GM21526 (cell line): Measurements from ENCODE around the gene TFAP2A.

Source experiments
- ATAC-seq: cut with Tn5 transposase; IDR thresholded peaks from one replicate; pipeline ENCODE4 v1.9.1; 2021; ENCODE audit warnings: moderate library complexity; ENCODE audit not compliant: unreplicated experiment, low FRiP score

Gene TFAP2A

DNA sequence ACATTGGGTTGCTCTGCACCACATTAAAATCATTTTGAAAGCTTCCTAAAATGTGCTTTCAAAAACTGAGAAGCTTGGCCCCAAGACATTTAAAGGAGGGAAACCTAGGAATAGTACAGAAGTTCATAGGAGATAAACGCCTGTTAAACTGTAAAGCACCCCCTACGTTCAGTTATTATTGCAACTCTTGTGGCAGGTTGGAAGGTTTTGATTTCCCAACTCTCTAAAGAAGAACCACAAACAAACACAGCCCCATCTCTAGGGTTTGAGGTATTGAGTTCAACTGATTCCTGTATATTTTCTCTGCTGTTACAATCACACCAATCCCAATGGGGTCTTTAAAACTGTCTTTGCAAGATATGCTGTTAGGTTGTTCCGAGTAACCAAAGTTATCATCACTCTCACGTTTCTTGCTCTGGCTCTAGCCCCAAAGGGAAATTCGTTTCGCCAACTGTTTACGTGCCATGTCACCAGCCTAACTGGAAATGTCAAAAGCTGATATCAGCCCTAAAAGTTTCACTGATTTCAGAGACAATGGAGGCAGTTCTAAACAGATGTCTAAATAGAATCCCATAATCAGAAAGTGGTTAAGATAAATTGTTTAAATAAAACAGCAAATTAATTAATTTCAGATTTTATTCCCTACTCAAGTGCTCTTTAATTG lies 12.1 kb downstream of the TFAP2A start:
- no peak for ATAC-seq

DNA sequence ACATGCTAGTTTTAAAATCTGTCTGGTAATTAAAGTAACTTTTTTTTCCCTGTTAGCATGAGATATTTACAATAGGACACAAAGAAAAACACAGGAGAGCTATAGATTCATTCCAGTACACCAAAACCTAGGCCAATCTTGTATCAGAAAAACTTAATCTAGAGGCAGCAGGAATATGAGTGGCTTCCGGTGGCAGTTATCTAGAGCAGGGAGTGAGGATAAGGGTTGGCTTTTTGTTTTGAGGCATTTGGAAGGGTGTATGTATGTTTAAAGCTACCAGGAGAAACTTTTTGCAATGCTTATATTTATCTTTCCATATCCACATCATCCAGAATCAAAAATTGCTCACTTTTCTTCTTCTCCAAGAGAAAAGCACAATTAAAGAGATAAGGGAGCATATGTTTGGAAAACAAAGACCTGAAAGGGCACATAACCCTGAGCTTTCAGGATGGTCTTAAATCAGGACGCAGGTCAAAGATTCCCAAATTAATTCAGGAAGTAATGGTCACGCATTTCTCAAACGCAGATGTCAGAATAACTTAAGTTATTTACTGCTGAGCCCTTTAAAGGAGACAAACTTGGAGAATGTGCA lies 13.1 kb downstream of the TFAP2A start:
- ATAC-seq, result no peak

DNA sequence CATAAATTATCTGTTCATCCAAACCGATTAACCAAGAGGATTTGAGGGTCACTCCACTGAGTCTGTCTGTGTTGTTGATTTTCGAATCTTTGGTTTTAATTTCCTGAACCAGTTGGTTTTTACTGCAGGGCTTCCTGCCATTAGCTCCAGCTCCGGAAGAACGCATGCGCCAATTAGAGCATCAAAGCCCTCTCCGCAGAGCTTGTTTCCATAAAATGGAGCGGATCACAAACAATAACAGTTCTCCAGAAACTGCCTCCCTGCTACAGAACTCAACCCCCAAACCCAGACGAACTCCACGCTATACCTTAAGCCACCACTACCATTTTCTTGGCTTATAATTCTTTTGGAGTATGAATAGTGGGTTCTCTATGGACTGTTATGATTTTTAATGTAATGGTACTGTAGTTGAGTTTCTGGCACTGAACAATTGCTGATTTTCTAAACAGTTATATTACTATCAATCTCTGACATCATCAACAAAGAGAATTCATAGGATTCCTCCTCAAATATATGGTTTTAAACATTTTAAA lies 13.8 kb downstream of the TFAP2A start:
- ATAC-seq, result no peak

DNA sequence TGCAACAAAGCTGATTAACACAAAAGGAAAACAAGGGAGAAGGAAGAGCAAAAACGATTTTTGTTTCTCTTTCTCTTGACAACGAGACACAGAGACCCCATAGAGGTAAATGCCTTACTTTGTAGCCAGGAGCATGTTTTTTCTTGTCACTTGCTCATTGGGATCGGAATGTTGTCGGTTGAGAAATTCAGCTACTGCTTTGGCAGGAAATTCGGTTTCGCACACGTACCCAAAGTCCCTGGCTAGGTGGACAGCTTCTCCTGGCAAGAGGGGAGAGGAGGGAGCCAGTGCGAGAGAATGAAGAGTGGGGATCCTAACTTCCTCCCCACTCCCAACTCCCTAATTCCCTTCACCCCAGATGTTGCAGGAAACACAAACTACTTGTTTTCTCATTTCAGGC lies 14.5 kb downstream of the TFAP2A start:
- no peak for ATAC-seq

DNA sequence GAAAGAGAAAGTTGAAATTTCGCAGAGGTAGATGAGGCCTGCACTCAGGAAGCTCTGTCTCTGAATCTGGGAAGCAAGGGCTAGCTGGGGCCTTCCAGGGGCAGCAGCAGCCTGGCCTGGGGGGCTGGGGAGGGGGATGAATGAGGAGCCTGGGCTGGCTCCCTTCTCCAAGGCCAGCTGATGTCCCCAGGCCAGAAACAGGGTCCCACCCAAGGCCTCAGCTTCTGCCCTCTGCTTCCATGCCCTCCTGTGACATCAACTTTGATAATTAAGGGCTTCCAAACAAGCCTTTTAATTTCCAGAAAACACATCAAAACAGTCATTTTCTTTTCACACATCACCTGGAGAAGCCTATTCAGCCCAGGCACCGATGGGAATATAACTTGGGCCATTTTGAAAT lies 15.4 kb downstream of the TFAP2A start:
- ATAC-seq, result no peak

DNA sequence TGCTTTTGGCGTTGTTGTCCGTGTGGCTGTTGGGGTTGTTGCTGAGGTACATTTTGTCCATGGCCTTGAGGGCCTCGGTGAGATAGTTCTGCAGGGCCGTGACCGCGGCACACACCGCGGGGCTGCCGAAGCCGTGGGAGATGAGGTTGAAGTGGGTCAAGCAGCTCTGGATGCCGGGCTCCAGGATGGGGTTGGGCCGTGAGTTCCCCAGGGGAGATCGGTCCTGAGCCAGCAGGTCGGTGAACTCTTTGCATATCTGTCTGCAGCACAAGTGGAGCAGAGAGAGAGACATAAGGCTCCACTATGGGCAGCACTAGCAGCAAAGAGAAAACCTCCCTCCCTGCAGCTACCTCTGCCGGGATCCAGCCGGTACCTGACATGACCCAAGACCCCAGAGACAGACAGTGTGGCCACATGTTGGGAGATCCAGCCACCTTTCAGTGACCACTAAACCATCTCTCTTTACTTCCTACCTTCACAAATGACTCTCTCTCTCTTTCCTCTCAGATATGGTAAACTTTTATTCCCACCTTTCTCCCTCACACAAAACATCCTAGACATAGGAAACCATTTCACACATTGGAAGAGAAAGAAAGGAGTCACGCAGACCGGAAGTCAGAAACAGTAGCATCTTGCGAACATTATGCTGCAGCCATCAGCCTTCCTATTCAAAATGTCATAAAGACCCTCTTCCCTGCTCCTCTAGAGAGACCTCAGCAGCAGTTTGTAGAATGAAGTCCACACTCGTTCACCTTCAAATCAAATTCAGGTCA lies 16.2 kb downstream of the TFAP2A start:
- no peak for ATAC-seq

DNA sequence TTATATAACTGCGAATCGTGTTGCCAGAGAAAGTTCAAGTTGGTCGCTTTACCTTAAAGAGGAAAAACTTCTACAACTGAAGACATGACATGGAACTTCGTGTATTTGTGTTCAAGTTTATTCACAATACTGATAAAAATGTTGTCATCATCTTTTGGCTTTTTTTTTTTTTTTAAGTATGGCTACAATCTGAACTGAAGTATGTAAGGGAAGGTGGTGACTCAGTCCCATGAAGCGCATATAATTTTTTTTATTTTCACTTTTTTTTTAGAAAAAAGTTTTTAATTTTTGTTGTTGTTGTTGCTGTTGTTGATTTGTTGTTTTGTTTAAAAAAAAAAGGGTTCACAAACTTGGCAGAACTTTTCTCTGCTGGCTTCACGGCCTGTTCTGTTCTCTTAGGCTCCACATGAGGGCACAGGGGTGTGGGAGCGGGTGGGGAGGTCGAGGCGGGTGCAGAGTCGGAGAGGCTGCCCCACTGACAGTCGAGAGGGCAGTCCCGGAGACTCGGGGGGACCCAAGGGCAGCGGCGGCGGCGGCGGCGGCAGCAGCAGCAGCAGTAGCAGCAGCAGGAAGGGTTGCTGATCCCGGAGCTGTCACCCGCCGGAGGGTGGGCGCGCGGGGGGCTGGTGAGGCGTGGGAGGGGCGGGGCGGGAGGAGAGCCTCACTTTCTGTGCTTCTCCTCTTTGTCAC lies 17.0 kb downstream of the TFAP2A start:
- ATAC-seq, result no peak

DNA sequence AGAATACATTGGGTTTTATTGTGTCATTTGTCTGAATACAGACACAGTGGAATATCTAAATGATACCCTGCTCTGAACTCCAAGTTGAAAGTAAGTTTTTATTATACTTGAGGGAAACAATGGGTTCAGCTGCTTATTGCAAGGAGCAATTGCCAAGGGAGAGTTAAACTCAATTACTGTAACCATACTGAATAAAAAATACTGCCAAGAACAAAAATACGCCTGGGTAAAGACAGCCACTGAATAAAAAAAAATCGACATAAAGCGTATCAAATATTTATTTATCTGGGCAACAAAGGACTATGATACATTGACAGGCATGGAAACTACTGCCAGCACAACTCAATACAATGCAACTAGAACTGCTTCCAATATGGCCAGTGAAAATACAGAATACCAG lies 18.1 kb downstream of the TFAP2A start:
- ATAC-seq, result no peak

DNA sequence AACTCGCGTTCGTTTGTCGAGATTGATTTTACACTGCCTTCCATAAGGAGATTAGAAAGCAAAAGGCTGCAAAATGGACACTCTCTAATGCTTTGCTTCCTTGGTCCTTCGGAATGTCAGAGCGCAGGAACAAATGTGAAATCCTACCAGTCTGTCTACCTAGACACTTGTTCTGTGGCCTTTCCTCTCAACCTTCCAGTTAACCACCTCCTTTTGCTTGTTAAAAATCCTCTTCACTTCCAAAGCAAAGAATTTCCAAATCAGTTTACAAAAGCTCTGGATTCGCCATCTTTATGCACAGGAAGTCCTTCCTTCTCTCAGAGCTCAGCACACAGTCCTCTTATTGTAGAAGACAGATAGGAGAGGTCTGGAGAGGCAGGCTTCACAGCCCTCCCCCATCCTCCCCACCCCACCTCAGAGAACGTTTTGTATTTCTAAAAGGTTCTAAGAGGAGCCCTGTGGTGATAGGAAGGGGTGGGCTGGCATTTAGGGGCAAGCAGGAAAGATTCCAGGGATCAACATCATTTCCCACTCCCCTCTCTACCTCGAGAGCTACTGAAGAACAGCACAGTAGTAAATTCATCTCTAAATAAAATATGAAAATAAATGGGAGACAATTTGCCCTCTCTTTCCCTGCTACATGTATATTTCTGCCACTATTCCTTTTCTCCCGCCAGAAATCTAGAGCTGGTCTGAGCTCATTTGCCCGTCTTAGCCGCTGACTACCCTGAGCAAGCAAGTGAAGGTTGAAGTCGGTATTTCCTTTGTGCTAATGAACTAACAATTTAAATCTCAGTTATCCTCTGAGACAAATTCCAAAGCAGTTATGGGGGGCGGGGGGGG lies 18.9 kb downstream of the TFAP2A start:
- no peak for ATAC-seq

DNA sequence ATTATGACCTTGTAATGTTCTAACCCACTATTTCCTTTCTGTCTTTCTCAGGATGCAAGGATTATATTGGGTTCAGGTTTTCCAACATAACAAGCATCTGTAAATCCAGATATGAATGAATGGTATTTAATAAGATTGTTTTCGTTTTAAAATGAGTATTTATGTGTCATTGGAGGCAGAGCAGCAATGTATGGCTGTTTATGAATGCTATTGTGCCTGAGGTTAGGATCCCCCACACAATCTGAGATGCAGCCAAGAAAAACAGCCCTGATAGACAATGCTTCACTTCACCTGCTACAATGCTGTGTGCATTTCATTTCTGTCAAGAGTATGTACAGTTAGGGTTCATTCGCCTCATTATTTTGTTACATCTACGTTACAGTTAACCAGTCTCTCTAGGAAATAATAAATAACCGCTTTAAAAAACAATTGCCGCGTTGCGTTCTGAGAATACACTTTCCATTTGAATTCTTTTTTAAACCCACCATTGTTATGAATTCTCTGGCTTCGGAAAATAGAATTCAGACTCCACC lies 19.6 kb downstream of the TFAP2A start:
- ATAC-seq, result no peak

DNA sequence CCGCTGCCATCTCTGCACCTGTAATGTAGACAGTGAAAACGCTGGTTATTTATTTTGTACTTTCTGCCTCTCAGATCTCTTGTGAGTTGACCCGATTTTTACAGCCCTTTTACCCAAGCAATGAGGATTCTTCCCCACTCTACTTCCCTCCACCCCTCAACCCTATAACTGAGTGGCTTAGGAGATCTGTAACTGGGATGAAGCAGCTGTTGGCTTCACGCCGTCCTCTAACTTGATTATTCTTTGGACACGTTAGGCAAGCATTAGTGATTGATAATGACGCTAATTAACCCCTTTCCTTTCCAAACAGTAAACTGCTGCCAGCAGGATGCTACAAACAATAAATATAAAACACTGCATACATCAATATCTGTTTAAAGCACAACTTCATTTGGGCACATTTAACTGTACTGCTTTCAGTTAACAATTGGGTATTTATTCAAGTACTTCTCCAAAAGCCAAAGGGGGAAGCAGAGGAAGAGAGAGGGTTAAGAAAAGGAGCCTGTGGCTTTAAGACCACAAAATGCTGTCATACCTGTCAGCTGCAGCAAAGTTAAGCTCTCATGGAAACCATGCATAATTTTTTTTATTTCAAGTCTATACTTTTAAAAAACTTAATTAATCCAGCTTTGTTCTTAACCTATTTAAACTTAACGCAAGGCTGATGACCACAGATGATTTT lies 21.2 kb downstream of the TFAP2A start:
- ATAC-seq, result no peak

DNA sequence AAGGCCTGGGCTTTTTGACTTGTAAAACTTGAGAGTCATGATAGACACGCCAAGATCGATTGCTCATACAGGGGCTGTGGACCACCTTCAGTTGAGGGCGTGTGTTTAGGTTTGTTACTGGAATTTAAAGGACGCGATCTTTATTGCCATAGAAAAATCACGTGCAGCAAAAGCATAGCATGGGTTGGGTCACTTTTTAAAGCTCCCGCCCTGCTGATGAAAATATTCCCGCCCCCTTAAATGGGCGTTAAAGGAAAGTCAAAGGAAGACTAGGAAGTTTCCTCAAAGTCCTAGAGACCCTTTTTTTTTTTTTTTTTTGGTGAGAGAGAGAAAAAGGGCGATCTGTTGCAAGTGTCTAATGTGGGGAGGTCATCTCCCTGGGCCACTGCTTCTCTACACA lies 23.1 kb downstream of the TFAP2A start:
- no peak for ATAC-seq

DNA sequence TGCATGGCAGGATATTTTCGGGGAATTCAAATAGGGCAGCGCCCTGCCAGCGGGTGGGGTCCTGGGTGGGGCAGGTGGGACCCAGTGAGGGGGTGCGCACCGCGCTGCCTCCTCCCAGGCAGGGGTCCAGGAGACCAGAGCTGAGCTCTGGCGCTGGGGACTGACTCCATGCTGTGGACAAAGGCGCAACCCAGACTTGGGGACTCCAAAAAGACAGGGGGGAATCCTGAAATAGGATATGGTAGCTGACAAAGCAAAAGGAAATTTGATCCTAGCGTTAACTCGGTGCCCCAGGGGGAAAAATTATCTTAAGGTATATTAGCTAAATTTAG lies 23.6 kb downstream of the TFAP2A start:
- no peak for ATAC-seq

DNA sequence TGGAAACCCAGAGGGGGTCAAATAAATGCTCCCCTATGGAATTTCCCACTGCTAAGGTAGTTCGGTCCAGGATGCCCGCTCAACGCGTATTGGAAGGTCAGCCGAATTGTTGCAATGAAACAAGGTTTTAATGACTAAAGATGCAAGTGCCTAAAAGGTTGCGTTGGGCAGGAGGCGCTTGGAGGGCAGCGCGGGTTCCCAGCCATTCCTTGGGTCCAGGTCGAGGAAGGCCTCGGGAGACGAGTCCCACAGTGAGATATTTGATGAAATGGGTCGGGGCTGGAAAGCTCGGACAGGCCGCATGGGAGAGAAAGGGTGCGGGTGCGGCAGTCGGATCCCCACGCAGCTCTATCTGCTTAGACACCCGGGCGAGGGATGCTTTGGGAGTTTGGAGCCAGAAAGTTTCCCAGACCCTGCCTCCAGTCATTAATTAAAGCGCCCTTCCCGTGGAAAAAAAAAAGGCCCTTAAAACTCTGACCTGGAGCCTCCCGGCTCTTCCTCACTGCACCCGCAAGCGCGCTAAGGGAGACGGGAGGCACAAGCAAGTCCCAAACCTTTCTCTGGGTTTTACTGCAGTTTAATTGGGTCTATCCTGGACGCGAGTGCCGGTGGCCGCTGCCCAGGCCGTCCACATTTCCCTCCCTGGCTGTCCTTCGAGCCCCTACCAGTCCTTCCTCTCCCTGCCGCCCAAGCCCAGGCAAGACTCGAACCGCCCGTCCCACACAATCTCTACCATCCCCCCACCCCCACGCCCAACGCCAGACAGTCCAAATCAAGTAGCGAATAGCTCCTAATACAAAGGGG lies 24.2 kb downstream of the TFAP2A start:
- ATAC-seq, result no peak

DNA sequence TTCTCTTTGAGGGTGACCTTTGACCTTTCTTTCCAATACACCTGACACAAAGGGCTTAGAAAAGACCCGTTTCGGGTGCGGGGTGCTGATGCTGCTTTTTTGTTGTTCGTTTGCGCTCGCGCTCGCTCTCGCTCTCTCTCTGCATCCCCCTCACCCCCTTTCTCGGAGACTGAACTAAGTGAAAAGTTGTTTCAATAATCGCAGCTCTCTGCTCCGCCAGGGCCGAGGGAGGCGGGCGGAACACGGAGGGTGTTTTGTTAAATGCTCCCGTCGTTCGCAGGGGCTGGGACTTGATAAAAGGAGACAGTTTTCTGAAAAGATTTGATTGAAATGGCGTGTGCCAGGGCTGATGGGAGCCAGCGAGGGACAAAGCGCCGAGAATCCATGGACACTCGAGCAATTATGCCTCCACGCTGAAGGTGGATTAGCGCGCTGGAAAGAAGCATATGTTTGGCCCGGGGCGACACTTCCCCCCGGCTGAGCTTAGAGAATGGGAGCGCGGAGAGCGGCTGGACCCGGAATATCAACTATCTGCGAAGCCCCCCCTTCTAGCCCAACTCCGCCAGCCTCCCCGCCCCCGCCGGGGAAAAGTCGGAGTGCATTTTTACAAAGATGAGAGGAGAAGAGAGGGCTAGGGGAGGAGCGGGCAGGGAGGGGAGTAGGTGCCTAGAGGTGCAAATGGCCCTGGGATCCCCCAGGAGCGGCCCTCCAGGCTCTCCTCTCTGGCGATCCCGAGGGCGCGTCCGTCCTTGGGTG lies 25.0 kb downstream of the TFAP2A start:
- no peak for ATAC-seq

DNA sequence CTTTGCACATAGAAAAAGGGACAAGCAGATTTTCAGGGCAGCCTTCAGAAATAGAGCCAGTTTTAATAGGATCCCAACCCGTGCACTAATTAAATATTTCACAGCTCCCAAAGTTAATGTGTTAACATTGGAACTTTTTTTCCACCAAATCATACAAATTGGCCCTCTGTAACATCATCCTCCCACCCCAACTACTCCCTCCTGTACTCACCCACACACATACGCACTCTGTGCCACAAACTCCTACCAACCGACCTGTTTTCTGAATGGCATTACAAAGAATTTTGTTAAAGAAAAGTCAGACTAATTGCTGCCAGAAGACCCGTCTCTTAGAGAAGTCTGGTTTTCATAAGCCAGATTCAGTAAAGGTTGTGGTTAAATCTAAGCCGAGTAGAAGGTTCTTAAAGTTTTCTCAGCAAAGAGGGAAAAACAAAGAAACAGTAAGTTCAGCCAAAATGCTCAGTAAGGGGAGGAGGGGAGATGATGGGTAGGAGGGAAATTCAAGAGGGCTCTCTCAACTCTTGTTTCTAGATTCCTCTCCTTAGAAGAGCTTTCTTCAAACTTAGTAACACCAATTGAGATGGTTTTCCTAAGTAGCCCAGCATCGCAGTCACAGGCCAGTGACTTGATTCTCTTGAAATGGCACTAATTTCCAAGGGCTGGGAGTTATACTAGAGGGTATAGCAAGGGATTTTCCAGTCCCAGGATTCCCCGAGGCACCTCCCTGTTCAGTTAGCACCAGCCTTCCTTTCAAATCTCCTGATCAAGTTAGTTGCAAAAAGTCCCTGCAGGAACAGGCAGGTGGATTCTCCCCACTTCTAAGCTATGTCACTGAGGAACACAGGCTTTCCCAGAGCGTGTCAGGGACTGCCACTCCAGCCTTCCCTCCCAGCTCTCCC lies 27.9 kb downstream of the TFAP2A start:
- ATAC-seq, result no peak

DNA sequence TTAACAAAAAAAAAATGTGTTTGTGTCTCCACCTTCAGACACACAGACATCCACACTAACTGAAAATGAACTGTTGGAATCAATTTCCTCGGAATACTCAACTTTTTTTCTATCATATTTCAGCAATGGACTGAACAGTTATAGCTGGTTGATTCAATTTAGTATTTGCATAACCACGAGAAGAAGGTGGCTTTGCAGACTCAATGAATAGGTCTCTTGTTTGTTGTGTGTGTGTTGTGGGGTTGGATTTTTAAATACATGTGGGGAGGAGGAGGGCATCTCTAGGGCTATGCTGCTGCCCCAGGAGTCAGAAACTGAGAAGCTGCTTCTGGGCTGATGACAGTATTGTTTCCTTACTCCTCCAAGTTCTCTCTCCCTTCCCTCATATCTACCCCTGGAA lies 28.7 kb downstream of the TFAP2A start:
- no peak for ATAC-seq
